Vagina (tissue), 2 donors: ENCODE measurements around the gene ARMC6.

Experiments
- POLR2A ChIP-seq, 2 donors: fragments of 450-650 bp; IDR thresholded peaks; one replicate each; pipeline ENCODE4 v1.6.1; 2017; ENCODE audit warnings: antibody characterized with exemption in 2 of 2, mild to moderate bottlenecking in 2 of 2, moderate library complexity in 2 of 2
- POLR2AphosphoS5 ChIP-seq, 2 donors: sonication (generic); formaldehyde crosslinking; IDR thresholded peaks; one replicate each; pipeline ENCODE4 v1.9.0; 2017; ENCODE audit warnings: antibody characterized with exemption in 2 of 2, mild to moderate bottlenecking in 2 of 2, low read depth in 1 of 2; ENCODE audit not compliant: insufficient read depth in 1 of 2
- TF ChIP-seq, protein P1 (sequence below), 3 experiments: fragments of 450-650 bp in 2 of 3; fragments of 200-600 bp in 1 of 3; sonication (generic) in 1 of 3; IDR thresholded peaks; one replicate each; pipeline ENCODE4 v1.5.1; 2017 to 2019; ENCODE audit warnings: antibody characterized with exemption in 3 of 3, mild to moderate bottlenecking in 2 of 3, moderate library complexity in 2 of 3

DNA sequence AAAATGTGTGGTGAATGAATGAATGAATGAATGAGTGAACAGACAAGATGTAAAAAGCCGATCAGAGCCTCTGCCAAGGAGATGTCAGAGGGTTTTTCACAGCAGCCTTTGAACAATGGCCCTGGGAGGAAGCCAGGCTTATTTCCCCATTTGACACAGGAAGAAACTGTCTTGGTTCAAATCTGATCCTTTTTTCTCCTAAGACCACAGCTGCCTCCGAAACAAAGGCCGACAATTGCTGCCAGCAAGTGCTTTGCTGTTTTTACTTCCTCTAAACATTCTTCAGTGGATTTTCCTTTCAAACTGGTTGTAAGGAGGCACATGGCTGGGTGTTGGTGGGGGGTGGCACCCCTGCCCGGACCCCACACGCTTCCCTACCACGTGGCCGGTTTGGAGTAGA is 48.1 kb upstream of the ARMC6 start:
- TF ChIP-seq POLR2A (IDR thresholded peaks at IDR 0.05) (no peak), POLR2AphosphoS5 (IDR thresholded peaks at IDR 0.05; ENCODE audit: insufficient read depth in 1 of 2, low read depth in 1 of 2) (no peak)
- TF ChIP-seq, protein P1, sequence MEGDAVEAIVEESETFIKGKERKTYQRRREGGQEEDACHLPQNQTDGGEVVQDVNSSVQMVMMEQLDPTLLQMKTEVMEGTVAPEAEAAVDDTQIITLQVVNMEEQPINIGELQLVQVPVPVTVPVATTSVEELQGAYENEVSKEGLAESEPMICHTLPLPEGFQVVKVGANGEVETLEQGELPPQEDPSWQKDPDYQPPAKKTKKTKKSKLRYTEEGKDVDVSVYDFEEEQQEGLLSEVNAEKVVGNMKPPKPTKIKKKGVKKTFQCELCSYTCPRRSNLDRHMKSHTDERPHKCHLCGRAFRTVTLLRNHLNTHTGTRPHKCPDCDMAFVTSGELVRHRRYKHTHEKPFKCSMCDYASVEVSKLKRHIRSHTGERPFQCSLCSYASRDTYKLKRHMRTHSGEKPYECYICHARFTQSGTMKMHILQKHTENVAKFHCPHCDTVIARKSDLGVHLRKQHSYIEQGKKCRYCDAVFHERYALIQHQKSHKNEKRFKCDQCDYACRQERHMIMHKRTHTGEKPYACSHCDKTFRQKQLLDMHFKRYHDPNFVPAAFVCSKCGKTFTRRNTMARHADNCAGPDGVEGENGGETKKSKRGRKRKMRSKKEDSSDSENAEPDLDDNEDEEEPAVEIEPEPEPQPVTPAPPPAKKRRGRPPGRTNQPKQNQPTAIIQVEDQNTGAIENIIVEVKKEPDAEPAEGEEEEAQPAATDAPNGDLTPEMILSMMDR (IDR thresholded peaks at IDR 0.05), result no peak
